Measurements from ENCODE around the gene PLCB1. TPM values are rescaled to one million over a fixed set of nuclear protein-coding genes. Genes with fewer than 3 reads are reported as not detected.

PLCB1 gene
- total and polyA plus RNA-seq, 2 of the 4 experiments (the other 2 are of a cell fraction): 5.6 to 16.1 TPM

DNA sequence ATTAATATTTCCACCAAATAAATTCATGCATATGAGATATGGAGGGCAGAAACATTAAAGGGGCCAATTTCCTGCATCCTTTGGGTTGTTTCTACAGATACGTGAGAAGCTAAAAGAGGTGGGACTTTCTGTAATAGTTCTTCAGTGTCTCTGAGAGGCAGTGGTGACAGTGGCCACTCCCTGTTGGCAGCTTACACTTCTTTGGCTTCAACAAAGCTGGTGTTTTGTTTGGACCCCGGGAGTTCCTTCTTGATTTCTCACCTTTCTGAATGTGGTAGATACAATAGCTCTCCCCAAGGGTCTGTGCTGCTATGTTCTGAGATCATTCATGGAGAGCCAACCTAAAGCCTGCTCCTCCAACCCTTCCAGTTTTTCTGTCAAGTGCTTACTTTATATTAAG is 7.8 kb downstream of the PLCB1 start:
- BruUV-seq (replicated peaks): no TSS peak
- Histone ChIP-seq H4K91ac (ENCODE audit: insufficient read depth, low read depth, low read length) (no peak overlapping the region), H3K9me1 (ENCODE audit: insufficient read depth, low read length) (peaks cover 5% of the 10 kb centered on the region; the same call in 1 of the 2 replicates), H3K9ac (ENCODE audit: low read depth, low read length) (no peak overlapping the region), H3K4ac (ENCODE audit: low read depth, low read length) (no peak overlapping the region), H4K8ac (ENCODE audit: low read depth in 2 of 2, low read length in 2 of 2) (no peak overlapping the region), H3K4me1 (ENCODE audit: control insufficient read depth, insufficient read depth, low read length) (peaks cover 3% of the 10 kb centered on the region; the same call in 1 of the 2 replicates), H3K4me3 (ENCODE audit: insufficient read depth, low read depth, low read length) (no peak overlapping the region), H3K4me2 (ENCODE audit: low read depth, low read length) (no peak overlapping the region), H2AK5ac (ENCODE audit: low read depth, low read length) (no peak overlapping the region), H3K9me3 (ENCODE audit: control insufficient read depth, insufficient read depth, low read length) (no peaks in the 10 kb centered on the region), H2BK15ac (ENCODE audit: low read depth, low read length) (no peak overlapping the region), H3K36me3 (ENCODE audit: control insufficient read depth, insufficient read depth, low read length) (no peaks in the 10 kb centered on the region; the same call in 1 of the 2 replicates), H2BK120ac (ENCODE audit: low read depth, low read length) (no peak overlapping the region), H3K27me3 (ENCODE audit: control insufficient read depth, insufficient read depth, low read length) (no peaks in the 10 kb centered on the region; the same call in 1 of the 2 replicates), H3K18ac (ENCODE audit: low read depth, low read length) (no peak overlapping the region), H2BK20ac (ENCODE audit: low read depth, low read length) (no peak overlapping the region), H3K27ac (ENCODE audit: insufficient read depth, low read length) (no peak overlapping the region), H3K79me1 (ENCODE audit: low read depth in 1 of 2, low read length in 2 of 2) (peaks cover 22 to 23% of the 10 kb centered on the region in 2 experiments), H2AK9ac (replicated peaks; ENCODE audit: low read depth, low read length, poor library complexity) (no peak overlapping the region), H3K14ac (replicated peaks; ENCODE audit: low read depth, low read length) (no peak overlapping the region), H4K20me1 (ENCODE audit: insufficient read depth, low read length) (peaks cover 9% of the 10 kb centered on the region; the same call in 1 of the 2 replicates), H4K5ac (ENCODE audit: low read depth, low read length) (no peak overlapping the region), H2AFZ (replicated peaks; ENCODE audit: low read length, poor library complexity) (no peak overlapping the region), H3K23ac (ENCODE audit: low read depth, low read length) (no peak overlapping the region), H2BK5ac (ENCODE audit: low read depth, low read length, poor library complexity, severe bottlenecking) (no peak overlapping the region), H3K56ac (ENCODE audit: extremely low read depth, insufficient read depth, low read length) (no peak overlapping the region)
- DNase-seq (no peak), ATAC-seq (ENCODE audit: low read depth) (no peak)
- CTCF ChIA-PET: interaction anchor here (0.6 to 1.1 kb wide), 2 partner anchors 11 to 214 kb away, joined by 3 to 4 read pairs; no protein-coding TSS in a partner anchor
- intact Hi-C loops (cut with micrococcal nuclease) (no loop called here), dilution Hi-C loops (cut with HindIII; ENCODE audit: low sequenced_read_pairs, unreplicated experiment) (no loop called here), in situ Hi-C loops (cut with MboI; ENCODE audit: low sequenced_read_pairs) (loop anchor here (5.0 kb wide), 1 partner anchor 247 kb away; no protein-coding TSS in a partner anchor)
- no CpG with 5 or more reads among the region's 2 CpGs for WGBS, 2 experiments (ENCODE audit: extremely low coverage in 2 of 2, insufficient read length in 1 of 2)
- POLR2A ChIA-PET (ENCODE audit: unreplicated experiment): no interaction called here
- TF ChIP-seq RFX5 (IDR thresholded peaks at IDR 0.05; ENCODE audit: low read depth, low read length) (no peak), MAFK (IDR thresholded peaks at IDR 0.05; ENCODE audit: low read depth, low read length) (no peak), RAD21 (IDR thresholded peaks at IDR 0.05; ENCODE audit: low read length) (no peak), SMC3 (IDR thresholded peaks at IDR 0.05; ENCODE audit: low read depth, low read length) (no peak), RCOR1 (IDR thresholded peaks at IDR 0.05; ENCODE audit: insufficient replicate concordance, low read length) (no peak), BHLHE40 (IDR thresholded peaks at IDR 0.05; ENCODE audit: low read depth, low read length) (no peak), CEBPB (IDR thresholded peaks at IDR 0.05; ENCODE audit: low read depth, low read length) (no peak), FOS (IDR thresholded peaks at IDR 0.05; ENCODE audit: low read depth, low read length) (no peak), USF2 (IDR thresholded peaks at IDR 0.05; ENCODE audit: low read depth, low read length) (no peak), MAZ (IDR thresholded peaks at IDR 0.05; ENCODE audit: borderline replicate concordance, low read depth, low read length) (no peak), POLR2A (IDR thresholded peaks at IDR 0.05; ENCODE audit: low read depth, low read length) (no peak), CHD1 (IDR thresholded peaks at IDR 0.05; ENCODE audit: low read depth, low read length) (no peak)
- TF ChIP-seq, protein P1, sequence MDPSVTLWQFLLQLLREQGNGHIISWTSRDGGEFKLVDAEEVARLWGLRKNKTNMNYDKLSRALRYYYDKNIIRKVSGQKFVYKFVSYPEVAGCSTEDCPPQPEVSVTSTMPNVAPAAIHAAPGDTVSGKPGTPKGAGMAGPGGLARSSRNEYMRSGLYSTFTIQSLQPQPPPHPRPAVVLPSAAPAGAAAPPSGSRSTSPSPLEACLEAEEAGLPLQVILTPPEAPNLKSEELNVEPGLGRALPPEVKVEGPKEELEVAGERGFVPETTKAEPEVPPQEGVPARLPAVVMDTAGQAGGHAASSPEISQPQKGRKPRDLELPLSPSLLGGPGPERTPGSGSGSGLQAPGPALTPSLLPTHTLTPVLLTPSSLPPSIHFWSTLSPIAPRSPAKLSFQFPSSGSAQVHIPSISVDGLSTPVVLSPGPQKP (IDR thresholded peaks at IDR 0.05; ENCODE audit: borderline replicate concordance, low read depth, low read length): no peak
